Gastrocnemius medialis (tissue), 4 donors: ENCODE data around the gene SLC12A4. TPM values are rescaled to one million over a fixed set of nuclear protein-coding genes. Genes with fewer than 3 reads are reported as not detected.
A peak's percentile ranks its signal among the peaks of the same experiment; 100 is the strongest.

Source experiments
- ATAC-seq, 2 donors: fragments of 150-250 bp; one replicate each; pipeline ENCODE4 v1.9.1; 2016
- DNase-seq, 2 donors: peaks; one replicate each; pipeline ENCODE4 v3.0.0-alpha.2; 2019
- H3K27ac ChIP-seq, 4 donors: fragments of 200-600 bp; sonication (generic); 1 replicate in 1 of 4; 2 replicates in 3 of 4; pipeline ENCODE4 v1.5.1; 2016 to 2018; ENCODE audit warnings: mild to moderate bottlenecking in 2 of 4, moderate library complexity in 1 of 4
- H3K27me3 ChIP-seq, 3 donors: fragments of 200-600 bp; sonication (generic) in 2 of 3; 1 replicate in 1 of 3; 2 replicates in 2 of 3; pipeline versions ENCODE4 v1.5.1 to v1.6.0; 2016 to 2019; ENCODE audit warnings: mild to moderate bottlenecking in 1 of 3, moderate library complexity in 1 of 3
- H3K36me3 ChIP-seq, 2 donors: fragments of 200-600 bp; sonication (generic) in 1 of 2; one replicate each; pipeline ENCODE4 v1.5.1; 2017 to 2018
- H3K4me1 ChIP-seq, 2 donors: fragments of 200-600 bp; sonication (generic) in 1 of 2; one replicate each; pipeline ENCODE4 v1.5.1; 2016 to 2017; ENCODE audit warnings: mild to moderate bottlenecking in 2 of 2
- H3K4me3 ChIP-seq, 4 donors: fragments of 200-600 bp; sonication (generic) in 3 of 4; 1 replicate in 1 of 4; 2 replicates in 3 of 4; pipeline ENCODE4 v1.5.1; 2016 to 2019; ENCODE audit warnings: mild to moderate bottlenecking in 2 of 4
- H3K9me3 ChIP-seq, 3 donors: fragments of 200-600 bp; sonication (generic) in 2 of 3; 1 replicate in 1 of 3; 2 replicates in 2 of 3; pipeline ENCODE4 v1.5.1; 2016 to 2019
- POLR2A ChIP-seq, 2 donors: fragments of 450-650 bp; IDR thresholded peaks; one replicate each; pipeline ENCODE4 v1.6.1; 2017; ENCODE audit warnings: antibody characterized with exemption in 2 of 2, mild to moderate bottlenecking in 2 of 2, moderate library complexity in 2 of 2
- in situ Hi-C, 4 donors: fragments of 200-750 bp; cut with MboI; loops; one replicate each; pipeline versions ENCODE4 v1.15.0 to v1.8.0; 2017; ENCODE audit warnings: low sequenced_read_pairs in 4 of 4
- intact Hi-C: fragments of 100-400 bp; cut with DNase I; formaldehyde crosslinking; loops from one replicate; pipeline ENCODE4 v1.15.1; 2023; ENCODE audit warnings: low total_unique reads
- total RNA-seq, 4 donors: library from RNA; depleted of rRNA; stranded (reverse); fragments of >200 nt; gene quantifications; one replicate each; pipeline versions ENCODE4 v1.1.0 to v1.2.3, GENCODE V29; 2016
- TF ChIP-seq, protein P1 (sequence below), 5 experiments: fragments of 450-650 bp in 3 of 5; fragments of 200-600 bp in 2 of 5; sonication (generic) in 2 of 5; IDR thresholded peaks in 4 of 5; conservative IDR thresholded peaks in 1 of 5; 1 replicate in 4 of 5; 2 replicates in 1 of 5; pipeline ENCODE4 v1.5.1; 2016 to 2019; ENCODE audit warnings: antibody characterized with exemption in 5 of 5, mild to moderate bottlenecking in 3 of 5, moderate library complexity in 3 of 5

Gene SLC12A4
- total RNA-seq, 4 donors from 2014 or later: 10.4 to 30.8 (median 15.8) TPM

DNA sequence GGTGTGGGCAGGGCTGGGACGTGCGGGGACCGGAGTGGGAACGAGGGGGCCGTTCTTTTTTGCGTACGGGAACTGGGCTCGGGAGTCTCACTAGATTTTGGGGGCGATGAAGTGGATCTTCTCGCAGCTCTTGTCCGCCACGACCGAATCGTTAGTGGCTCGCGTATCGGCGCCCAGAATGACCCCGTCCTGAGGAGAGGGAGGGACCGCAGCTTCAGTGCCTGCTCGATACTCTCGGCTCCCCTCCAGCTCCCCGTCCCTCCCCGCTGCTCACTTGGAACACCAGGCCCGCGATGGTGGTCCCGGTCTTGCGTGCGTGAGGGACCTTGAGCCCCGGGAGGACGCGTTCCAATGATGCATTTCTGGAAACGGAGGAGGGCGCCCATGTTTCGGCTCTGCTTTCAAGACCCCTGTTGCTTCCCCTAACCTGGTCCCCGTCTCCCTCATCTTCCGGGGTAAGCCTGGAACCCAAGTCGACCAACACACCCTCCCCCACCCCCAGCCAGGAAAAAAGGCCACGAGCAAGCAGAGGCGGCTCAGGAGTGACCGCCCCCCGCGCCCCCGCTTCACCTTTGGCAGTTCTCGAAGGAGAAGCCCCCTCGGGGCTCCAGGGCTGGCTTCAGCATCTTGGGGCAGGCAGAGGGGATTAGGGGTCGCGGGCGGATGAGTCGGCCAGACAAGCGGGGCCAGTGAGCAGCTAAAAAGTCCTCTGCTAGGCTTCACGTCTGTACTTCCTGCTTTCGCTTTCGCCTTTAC lies 32.1 kb downstream of the SLC12A4 start, which contains the start of gene PSMB10:
Gene PSMB10 (minus strand): TSS at position 727 of the 756 bp plus-strand sequence. CDS start 101 bp downstream, at position 626.
- ATAC-seq (peak; percentile 5 to 42), DNase-seq (peak in 1 of 2 donors; percentile 46)
- peaks cover 22 to 29% of the 10 kb centered on the region in 2 donors for H3K4me1 ChIP-seq
- no peaks in the 10 kb centered on the region for H3K9me3 ChIP-seq
- no peaks in the 10 kb centered on the region for H3K27me3 ChIP-seq
- peak within 1 kb of the TSS; percentile 91 to 98 (median 94) for H3K27ac ChIP-seq
- in situ Hi-C loops (loop anchor here in 1 of 4 donors (10.0 kb wide), 1 partner anchor 52 kb away; the partner anchor contains the start of gene NRN1L), intact Hi-C loops (loop anchor here (2.0 to 10.0 kb wide), 2 partner anchors 22 to 382 kb away; no protein-coding TSS in a partner anchor)
- H3K4me3 ChIP-seq: peak within 1 kb of the TSS; percentile 79 to 99 (median 93)
- H3K36me3 ChIP-seq: peaks cover 0 to 4% of the 10 kb centered on the region in 2 donors
- TF ChIP-seq, protein P1, sequence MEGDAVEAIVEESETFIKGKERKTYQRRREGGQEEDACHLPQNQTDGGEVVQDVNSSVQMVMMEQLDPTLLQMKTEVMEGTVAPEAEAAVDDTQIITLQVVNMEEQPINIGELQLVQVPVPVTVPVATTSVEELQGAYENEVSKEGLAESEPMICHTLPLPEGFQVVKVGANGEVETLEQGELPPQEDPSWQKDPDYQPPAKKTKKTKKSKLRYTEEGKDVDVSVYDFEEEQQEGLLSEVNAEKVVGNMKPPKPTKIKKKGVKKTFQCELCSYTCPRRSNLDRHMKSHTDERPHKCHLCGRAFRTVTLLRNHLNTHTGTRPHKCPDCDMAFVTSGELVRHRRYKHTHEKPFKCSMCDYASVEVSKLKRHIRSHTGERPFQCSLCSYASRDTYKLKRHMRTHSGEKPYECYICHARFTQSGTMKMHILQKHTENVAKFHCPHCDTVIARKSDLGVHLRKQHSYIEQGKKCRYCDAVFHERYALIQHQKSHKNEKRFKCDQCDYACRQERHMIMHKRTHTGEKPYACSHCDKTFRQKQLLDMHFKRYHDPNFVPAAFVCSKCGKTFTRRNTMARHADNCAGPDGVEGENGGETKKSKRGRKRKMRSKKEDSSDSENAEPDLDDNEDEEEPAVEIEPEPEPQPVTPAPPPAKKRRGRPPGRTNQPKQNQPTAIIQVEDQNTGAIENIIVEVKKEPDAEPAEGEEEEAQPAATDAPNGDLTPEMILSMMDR (IDR thresholded peaks at IDR 0.05 in 4 of 5, conservative IDR thresholded peaks at IDR 0.05 in 1 of 5): no peak
- TF ChIP-seq POLR2A (IDR thresholded peaks at IDR 0.05): peak; percentile 6 to 20

DNA sequence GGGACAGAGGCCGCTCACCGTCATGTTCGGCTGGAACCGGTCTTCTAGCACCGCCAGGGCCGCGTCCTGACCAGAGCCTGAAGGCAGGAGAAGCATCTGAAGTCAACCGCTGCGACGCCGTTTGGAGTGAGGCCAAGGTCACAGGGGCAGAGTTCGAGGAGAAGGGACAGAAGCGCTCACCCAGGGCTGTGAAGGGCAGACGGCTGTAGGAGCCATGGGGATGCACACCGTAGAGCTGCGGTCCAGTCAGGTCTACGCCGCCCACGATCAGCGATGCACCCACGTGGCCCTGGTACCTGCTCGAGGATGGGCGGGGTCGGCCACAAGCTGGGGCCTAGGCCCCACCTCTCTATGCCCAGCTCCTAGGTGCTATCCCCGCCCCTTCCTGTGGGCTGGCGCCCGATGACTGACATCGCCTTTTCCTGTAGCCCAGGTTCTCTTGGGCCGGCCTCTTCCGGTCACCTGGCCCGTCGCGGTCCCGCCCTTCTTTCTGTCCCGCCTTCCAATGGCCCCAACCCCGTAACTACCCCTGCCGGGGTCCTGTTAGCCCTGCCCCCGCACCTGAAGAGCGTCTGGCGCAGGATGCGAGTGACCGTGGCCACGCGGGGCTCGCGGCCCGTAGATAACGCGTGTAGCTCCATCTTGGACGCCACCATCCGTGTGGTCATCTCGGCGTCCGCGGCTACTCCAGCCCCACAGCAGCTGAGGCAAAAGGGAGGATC lies 32.9 kb downstream of the SLC12A4 start:
- Histone ChIP-seq H3K27ac (peak overlapping the region; percentile 91 to 98 (median 94)), H3K9me3 (no peaks in the 10 kb centered on the region), H3K36me3 (peaks cover 0 to 4% of the 10 kb centered on the region in 2 donors), H3K4me1 (peaks cover 22 to 29% of the 10 kb centered on the region in 2 donors), H3K27me3 (no peaks in the 10 kb centered on the region), H3K4me3 (peak overlapping the region; percentile 79 to 99 (median 93))
- ATAC-seq: peak; percentile 89 to 92
- intact Hi-C loops: loop anchor here (2.0 to 10.0 kb wide), 3 partner anchors 23 to 381 kb away; no protein-coding TSS in a partner anchor
- peak; percentile 61 to 65 for TF ChIP-seq POLR2A (IDR thresholded peaks at IDR 0.05)
- TF ChIP-seq, protein P1 (IDR thresholded peaks at IDR 0.05 in 4 of 5, conservative IDR thresholded peaks at IDR 0.05 in 1 of 5): peak in 1 of 5 experiments; percentile 28
- peak; percentile 94 to 96 for DNase-seq
- in situ Hi-C loops: loop anchor here in 1 of 4 donors (10.0 kb wide), 1 partner anchor 51 kb away; the partner anchor contains the start of gene NRN1L

DNA sequence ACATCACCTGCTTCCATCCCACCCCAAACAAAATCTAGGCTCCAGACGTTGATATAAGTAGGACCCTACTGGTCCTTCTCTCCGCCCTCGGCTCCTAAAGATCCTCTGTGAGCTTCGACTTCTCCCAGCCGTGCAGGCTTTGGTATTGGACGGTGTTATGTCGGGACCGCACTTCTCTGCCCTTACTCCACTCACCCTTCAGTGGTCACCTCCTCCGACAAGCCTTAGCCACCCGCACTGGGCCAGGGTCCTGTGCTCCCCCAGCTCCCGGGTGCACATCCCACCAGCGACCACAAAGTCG lies 33.4 kb downstream of the SLC12A4 start:
- Histone ChIP-seq H3K27me3 (no peaks in the 10 kb centered on the region), H3K27ac (peak overlapping the region; percentile 91 to 98 (median 94)), H3K36me3 (peaks cover 0 to 4% of the 10 kb centered on the region in 2 donors), H3K4me3 (peak overlapping the region; percentile 79 to 99 (median 93)), H3K9me3 (no peaks in the 10 kb centered on the region), H3K4me1 (peaks cover 22 to 27% of the 10 kb centered on the region in 2 donors)
- ATAC-seq: peak; percentile 3 to 7
- in situ Hi-C loops: loop anchor here in 1 of 4 donors (10.0 kb wide), 1 partner anchor 50 kb away; the partner anchor contains the start of gene NRN1L
- no peak for DNase-seq
- TF ChIP-seq POLR2A (IDR thresholded peaks at IDR 0.05): no peak
- TF ChIP-seq, protein P1 (IDR thresholded peaks at IDR 0.05 in 4 of 5, conservative IDR thresholded peaks at IDR 0.05 in 1 of 5): no peak
- intact Hi-C loops: loop anchor here (2.0 to 10.0 kb wide), 2 partner anchors 54 to 380 kb away; no protein-coding TSS in a partner anchor

DNA sequence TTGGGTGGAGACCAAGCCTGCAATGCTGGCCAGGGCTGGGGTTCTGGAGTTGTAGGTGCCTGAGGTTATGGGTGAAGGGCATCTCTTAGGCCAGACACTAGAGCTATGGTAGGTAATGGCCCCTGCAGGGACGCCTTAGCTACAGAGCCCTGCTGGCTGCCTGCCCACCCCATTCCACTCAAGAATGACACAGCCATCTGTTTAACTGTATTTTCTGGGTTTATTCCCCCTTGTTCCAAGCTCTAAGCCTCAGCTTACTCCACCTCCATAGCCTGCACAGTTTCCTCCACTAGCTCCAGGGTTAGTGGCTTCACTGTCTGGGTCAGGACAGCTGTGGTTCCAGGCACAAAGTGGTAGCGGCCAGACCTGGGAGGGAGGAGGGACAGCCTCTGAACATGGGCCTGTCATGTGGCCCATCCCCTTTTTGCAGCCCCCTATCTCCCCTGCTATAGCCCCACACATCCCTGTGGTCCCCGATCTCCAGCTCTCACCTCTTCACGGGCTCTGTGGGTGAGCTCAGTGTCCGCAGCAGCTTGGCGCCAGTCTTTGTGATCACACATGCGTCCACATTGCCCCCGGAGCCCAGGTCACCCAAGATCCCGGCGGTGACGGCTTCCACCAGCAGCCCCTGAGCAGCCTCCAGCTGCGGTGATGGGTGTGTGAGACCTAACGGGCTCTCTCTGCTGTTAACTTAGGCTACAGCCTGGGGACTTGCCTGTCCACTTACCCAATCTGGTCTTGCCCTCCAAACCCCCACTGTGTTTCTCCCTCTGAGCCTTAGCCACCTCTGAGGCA lies 33.9 kb downstream of the SLC12A4 start:
- ATAC-seq (peak in 1 of 2 donors; percentile 1), DNase-seq (no peak)
- intact Hi-C loops (loop anchor here (2.0 to 10.0 kb wide), 2 partner anchors 54 to 380 kb away; no protein-coding TSS in a partner anchor), in situ Hi-C loops (loop anchor here in 1 of 4 donors (10.0 kb wide), 1 partner anchor 50 kb away; the partner anchor contains the start of gene NRN1L)
- Histone ChIP-seq H3K4me1 (peaks cover 22 to 25% of the 10 kb centered on the region in 2 donors), H3K9me3 (no peaks in the 10 kb centered on the region), H3K27ac (peak overlapping the region; percentile 91 to 98 (median 94)), H3K27me3 (no peaks in the 10 kb centered on the region), H3K36me3 (peaks cover 0 to 2% of the 10 kb centered on the region in 2 donors), H3K4me3 (peak overlapping the region; percentile 79 to 99 (median 93))
- no peak for TF ChIP-seq POLR2A (IDR thresholded peaks at IDR 0.05)
- TF ChIP-seq, protein P1 (IDR thresholded peaks at IDR 0.05 in 4 of 5, conservative IDR thresholded peaks at IDR 0.05 in 1 of 5): no peak
